H9 (cell line): ENCODE data around the gene MAPK4. TPM values are rescaled to one million over a fixed set of nuclear protein-coding genes. Genes with fewer than 3 reads are reported as not detected.

ENCODE experiments used
- DNase-seq: peaks from one replicate; pipeline ENCODE4 v3.0.0-alpha.2; 2017
- H2AFZ ChIP-seq: one replicate; pipeline ENCODE4 v1.6.1; 2013; ENCODE audit warnings: mild to moderate bottlenecking, low read length, control low read depth, moderate library complexity
- H2AK5ac ChIP-seq: 2 replicates; pipeline ENCODE4 v1.6.1; 2013; ENCODE audit warnings: low read length, control low read depth, mixed read lengths; ENCODE audit not compliant: insufficient read length
- H2BK120ac ChIP-seq: one replicate; pipeline ENCODE4 v1.6.1; 2013; ENCODE audit warnings: low read depth, mild to moderate bottlenecking, low read length, control low read depth, inconsistent platforms; ENCODE audit not compliant: poor library complexity, severe bottlenecking
- H2BK12ac ChIP-seq: 2 replicates; pipeline ENCODE4 v1.6.1; 2013; ENCODE audit warnings: low read length, control low read depth, mixed read lengths, low read depth; ENCODE audit not compliant: insufficient read length
- H2BK15ac ChIP-seq: 2 replicates; pipeline ENCODE4 v1.6.1; 2013; ENCODE audit warnings: low read depth, low read length, control low read depth
- H2BK20ac ChIP-seq: one replicate; pipeline ENCODE4 v1.6.1; 2013; ENCODE audit warnings: low read depth, mild to moderate bottlenecking, low read length, control low read depth, inconsistent platforms; ENCODE audit not compliant: poor library complexity, severe bottlenecking
- H2BK5ac ChIP-seq: 2 replicates; pipeline ENCODE4 v1.6.1; 2013; ENCODE audit warnings: low read length, control low read depth, mixed read lengths; ENCODE audit not compliant: insufficient read length
- H3K14ac ChIP-seq: 2 replicates; pipeline ENCODE4 v1.6.1; 2013; ENCODE audit warnings: low read length, control low read depth; ENCODE audit not compliant: insufficient read depth
- H3K18ac ChIP-seq: 2 replicates; pipeline ENCODE4 v1.6.1; 2013; ENCODE audit warnings: low read depth, mild to moderate bottlenecking, mixed read lengths, low read length, control low read depth; ENCODE audit not compliant: insufficient read length
- H3K23ac ChIP-seq: 2 replicates; pipeline ENCODE4 v1.6.1; 2013; ENCODE audit warnings: low read length, control low read depth, mixed read lengths, low read depth; ENCODE audit not compliant: insufficient read length
- H3K23me2 ChIP-seq: 2 replicates; pipeline ENCODE4 v1.6.1; 2013; ENCODE audit warnings: low read depth, mild to moderate bottlenecking, mixed read lengths, low read length, control low read depth; ENCODE audit not compliant: insufficient read length, poor library complexity, severe bottlenecking
- H3K27ac ChIP-seq: 2 replicates; pipeline ENCODE4 v1.5.1; 2013; ENCODE audit warnings: low read length, control low read depth, mixed read lengths, low read depth; ENCODE audit not compliant: insufficient read length
- H3K27me3 ChIP-seq: 2 replicates; pipeline ENCODE4 v1.6.1; 2013; ENCODE audit warnings: low read length, control low read depth, inconsistent platforms; ENCODE audit not compliant: insufficient read depth
- H3K4ac ChIP-seq: 2 replicates; pipeline ENCODE4 v1.6.1; 2013; ENCODE audit warnings: low read depth, mild to moderate bottlenecking, control low read depth, inconsistent platforms, low read length, moderate library complexity
- H3K4me1 ChIP-seq: 2 replicates; pipeline ENCODE4 v1.6.1; 2013; ENCODE audit warnings: low read length, control low read depth, inconsistent platforms; ENCODE audit not compliant: insufficient read depth
- H3K4me2 ChIP-seq: 2 replicates; pipeline ENCODE4 v1.6.1; 2013; ENCODE audit warnings: low read length, control low read depth, mixed read lengths; ENCODE audit not compliant: insufficient read length, insufficient read depth
- H3K56ac ChIP-seq: 2 replicates; pipeline ENCODE4 v1.6.1; 2013; ENCODE audit warnings: low read depth, mild to moderate bottlenecking, mixed read lengths, low read length, control low read depth; ENCODE audit not compliant: insufficient read length
- H3K79me1 ChIP-seq: 2 replicates; pipeline ENCODE4 v1.6.1; 2013; ENCODE audit warnings: low read depth, mild to moderate bottlenecking, moderate library complexity, low read length, control low read depth, inconsistent platforms; ENCODE audit not compliant: insufficient read depth, poor library complexity, severe bottlenecking
- H3K79me2 ChIP-seq: 2 replicates; pipeline ENCODE4 v1.6.1; 2013; ENCODE audit warnings: low read length, control low read depth, inconsistent platforms; ENCODE audit not compliant: insufficient read depth
- H3K9ac ChIP-seq: 2 replicates; pipeline ENCODE4 v1.6.1; 2013; ENCODE audit warnings: low read length, control low read depth, mixed read lengths; ENCODE audit not compliant: insufficient read length; ENCODE audit errors: extremely low read depth
- H3K9me3 ChIP-seq: one replicate; pipeline ENCODE4 v1.6.1; 2013; ENCODE audit warnings: low read depth, low read length, inconsistent platforms; ENCODE audit not compliant: control insufficient read depth
- H3T11ph ChIP-seq: one replicate; pipeline ENCODE4 v1.6.1; 2013; ENCODE audit warnings: mild to moderate bottlenecking, low read length, control low read depth, inconsistent platforms
- H4K20me1 ChIP-seq: one replicate; pipeline ENCODE4 v1.6.1; 2013; ENCODE audit not compliant: control insufficient read depth, insufficient read length, insufficient read depth
- H4K5ac ChIP-seq: 2 replicates; pipeline ENCODE4 v1.6.1; 2013; ENCODE audit warnings: low read depth, mild to moderate bottlenecking, mixed read lengths, low read length, control low read depth; ENCODE audit not compliant: insufficient read length
- H4K8ac ChIP-seq: replicated peaks from 2 replicates; pipeline ENCODE4 v1.6.1; 2013; ENCODE audit warnings: low read length, control low read depth, mixed read lengths, low read depth; ENCODE audit not compliant: insufficient read length
- H4K91ac ChIP-seq: 2 replicates; pipeline ENCODE4 v1.6.1; 2013; ENCODE audit warnings: low read depth, mild to moderate bottlenecking, moderate library complexity, mixed read lengths, low read length, control low read depth; ENCODE audit not compliant: insufficient read length
- H3K27ac Mint-ChIP-seq, 3 experiments: 2 replicates in 2 of 3; 3 replicates in 1 of 3; pipeline ENCODE4 v1.8.0; 2020 to 2021; ENCODE audit warnings: mixed read lengths in 3 of 3, mild to moderate bottlenecking in 1 of 3, moderate library complexity in 1 of 3
- H3K27me3 Mint-ChIP-seq: 2 replicates; pipeline ENCODE4 v1.8.0; 2021; ENCODE audit warnings: low read depth, mild to moderate bottlenecking, moderate library complexity, mixed read lengths
- H3K36me3 Mint-ChIP-seq, 3 experiments: 2 replicates in 2 of 3; 3 replicates in 1 of 3; pipeline ENCODE4 v1.8.0; 2020 to 2021; ENCODE audit warnings: low read depth in 3 of 3, mixed read lengths in 3 of 3; ENCODE audit not compliant: insufficient read depth in 1 of 3
- H3K4me1 Mint-ChIP-seq, 2 experiments: 2 replicates each; pipeline ENCODE4 v1.8.0; 2020; ENCODE audit warnings: mixed read lengths in 2 of 2
- H3K4me3 Mint-ChIP-seq, 2 experiments: 2 replicates in 1 of 2; 3 replicates in 1 of 2; pipeline ENCODE4 v1.8.0; 2020 to 2021; ENCODE audit warnings: mild to moderate bottlenecking in 2 of 2, mixed read lengths in 2 of 2, moderate library complexity in 1 of 2
- H3K9me3 Mint-ChIP-seq, 2 experiments: 2 replicates in 1 of 2; 3 replicates in 1 of 2; pipeline ENCODE4 v1.8.0; 2020; ENCODE audit warnings: mild to moderate bottlenecking in 2 of 2, mixed read lengths in 2 of 2, moderate library complexity in 1 of 2
- WGBS: extraction: QIAGEN DNeasy Blood & Tissue Kit; methylation state at CpG from one replicate; pipeline ENCODE4 v1.1.7; 2013; ENCODE audit warnings: missing lambda C conversion rate, low lambda C conversion rate, mixed read lengths; ENCODE audit not compliant: insufficient read length; ENCODE audit errors: extremely low coverage; 5-methylcytosine and 5-hydroxymethylcytosine counted together
- total RNA-seq: library from RNA; stranded (reverse); gene quantifications from 2 replicates; pipeline ENCODE4 v1.2.1, GENCODE V29; 2021
- TF ChIP-seq, protein P1 (sequence below): fragments of 200-600 bp; sonication (generic); conservative IDR thresholded peaks from 3 replicates; pipeline ENCODE4 v1.8.0; 2021; ENCODE audit warnings: antibody characterized with exemption, mild to moderate bottlenecking

MAPK4 gene
- total RNA-seq, 1 experiment from 2014 or later, result 1.6 TPM

DNA sequence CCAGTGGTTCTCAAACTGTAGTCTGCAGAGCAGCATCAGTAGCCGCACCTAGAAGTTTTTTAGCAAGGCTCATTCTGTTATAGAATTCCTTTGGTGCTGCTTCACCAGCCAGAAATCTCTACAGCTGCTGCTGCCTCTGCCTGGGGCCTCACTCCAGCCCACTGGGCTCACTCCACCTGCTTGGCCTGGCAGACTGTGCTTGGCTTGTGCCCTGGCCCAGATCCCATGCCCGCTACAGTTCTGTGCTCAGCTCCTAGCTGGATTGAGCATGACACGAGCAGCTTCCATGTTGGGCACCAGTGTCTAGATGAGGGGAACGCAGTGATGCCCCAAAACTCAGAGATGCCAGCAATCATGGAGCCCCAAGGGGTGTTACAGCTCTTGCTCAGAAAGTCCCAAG, 22.6 kb downstream of the MAPK4 start:
- no peak overlapping the region for H3K18ac ChIP-seq
- no peak overlapping the region for H3K56ac ChIP-seq
- no peaks in the 10 kb centered on the region for H3K9me3 ChIP-seq
- WGBS, result no CpG with 5 or more reads among the region's 4 CpGs
- Mint-ChIP-seq H3K27me3 (peaks cover 58% of the 10 kb centered on the region), H3K9me3 (peaks cover 0 to 1% of the 10 kb centered on the region in 2 experiments; a peak in 2 of 5 replicates), H3K4me3 (no peak overlapping the region), H3K36me3 (peaks cover 0 to 2% (median 0%) of the 10 kb centered on the region in 3 experiments; a peak in 2 of 7 replicates), H3K27ac (no peak overlapping the region; a peak in 1 of 7 replicates), H3K4me1 (peaks cover 31 to 36% of the 10 kb centered on the region in 2 experiments)
- H4K5ac ChIP-seq, result no peak overlapping the region
- H3T11ph ChIP-seq, result no peak overlapping the region
- H2BK5ac ChIP-seq, result no peak overlapping the region
- no peak overlapping the region for H3K4ac ChIP-seq
- no peaks in the 10 kb centered on the region for H3K79me1 ChIP-seq
- H3K4me1 ChIP-seq, result peaks cover 3% of the 10 kb centered on the region; the same call in 1 of the 2 replicates
- no peaks in the 10 kb centered on the region for H3K27me3 ChIP-seq
- H2AK5ac ChIP-seq, result no peak overlapping the region
- H2BK20ac ChIP-seq, result no peak overlapping the region
- no peak overlapping the region for H2BK15ac ChIP-seq
- H3K23me2 ChIP-seq, result no peaks in the 10 kb centered on the region
- no peak for DNase-seq
- no peak overlapping the region for H4K8ac ChIP-seq
- H4K91ac ChIP-seq, result no peak overlapping the region
- H3K23ac ChIP-seq, result no peak overlapping the region
- no peak overlapping the region; the same call in 1 of the 2 replicates for H3K14ac ChIP-seq
- TF ChIP-seq, protein P1, sequence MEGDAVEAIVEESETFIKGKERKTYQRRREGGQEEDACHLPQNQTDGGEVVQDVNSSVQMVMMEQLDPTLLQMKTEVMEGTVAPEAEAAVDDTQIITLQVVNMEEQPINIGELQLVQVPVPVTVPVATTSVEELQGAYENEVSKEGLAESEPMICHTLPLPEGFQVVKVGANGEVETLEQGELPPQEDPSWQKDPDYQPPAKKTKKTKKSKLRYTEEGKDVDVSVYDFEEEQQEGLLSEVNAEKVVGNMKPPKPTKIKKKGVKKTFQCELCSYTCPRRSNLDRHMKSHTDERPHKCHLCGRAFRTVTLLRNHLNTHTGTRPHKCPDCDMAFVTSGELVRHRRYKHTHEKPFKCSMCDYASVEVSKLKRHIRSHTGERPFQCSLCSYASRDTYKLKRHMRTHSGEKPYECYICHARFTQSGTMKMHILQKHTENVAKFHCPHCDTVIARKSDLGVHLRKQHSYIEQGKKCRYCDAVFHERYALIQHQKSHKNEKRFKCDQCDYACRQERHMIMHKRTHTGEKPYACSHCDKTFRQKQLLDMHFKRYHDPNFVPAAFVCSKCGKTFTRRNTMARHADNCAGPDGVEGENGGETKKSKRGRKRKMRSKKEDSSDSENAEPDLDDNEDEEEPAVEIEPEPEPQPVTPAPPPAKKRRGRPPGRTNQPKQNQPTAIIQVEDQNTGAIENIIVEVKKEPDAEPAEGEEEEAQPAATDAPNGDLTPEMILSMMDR, result no peak
- H4K20me1 ChIP-seq, result no peaks in the 10 kb centered on the region
- no peak overlapping the region for H3K27ac ChIP-seq
- no peak overlapping the region for H2BK120ac ChIP-seq
- H3K9ac ChIP-seq, result no peak overlapping the region
- H3K4me2 ChIP-seq, result no peak overlapping the region
- no peak overlapping the region for H2BK12ac ChIP-seq
- no peaks in the 10 kb centered on the region for H3K79me2 ChIP-seq
- H2AFZ ChIP-seq, result no peak overlapping the region
